Heart left ventricle (tissue), 16 donors: ENCODE results near the gene MED29. TPM values are rescaled to one million over a fixed set of nuclear protein-coding genes. Genes with fewer than 3 reads are reported as not detected.

Experiments used
- ATAC-seq, 4 donors: fragments of 200-7000 bp; cut with Tn5 transposase; one replicate each; pipeline ENCODE4 v1.9.1; 2020 to 2022; ENCODE audit warnings: moderate library complexity in 4 of 4, mild to moderate bottlenecking in 3 of 4, moderate number of reproducible peaks in 1 of 4
- DNase-seq, 5 donors: peaks; one replicate each; pipeline ENCODE4 v3.0.0-alpha.2; 2020
- H3K27ac ChIP-seq, 12 donors: fragments of 200-600 bp; sonication (generic) in 4 of 12; one replicate each; pipeline versions ENCODE4 v1.5.0 to v1.8.0; 2016 to 2022; ENCODE audit warnings: mild to moderate bottlenecking in 2 of 12
- H3K27me3 ChIP-seq, 9 donors: fragments of 200-600 bp; sonication (generic) in 2 of 9; one replicate each; pipeline versions ENCODE4 v1.5.1 to v1.8.0; 2016 to 2022; ENCODE audit warnings: mild to moderate bottlenecking in 3 of 9
- H3K36me3 ChIP-seq, 9 donors: fragments of 200-600 bp; sonication (generic) in 2 of 9; one replicate each; pipeline versions ENCODE4 v1.5.0 to v1.8.0; 2018 to 2022; ENCODE audit warnings: mild to moderate bottlenecking in 2 of 9
- H3K4me1 ChIP-seq, 12 donors: fragments of 200-600 bp; sonication (generic) in 4 of 12; one replicate each; pipeline versions ENCODE4 v1.5.0 to v1.8.0; 2016 to 2022; ENCODE audit warnings: mild to moderate bottlenecking in 3 of 12
- H3K4me3 ChIP-seq, 12 donors: fragments of 200-600 bp; sonication (generic) in 4 of 12; one replicate each; pipeline versions ENCODE4 v1.5.0 to v1.8.0; 2017 to 2022; ENCODE audit warnings: mild to moderate bottlenecking in 9 of 12, moderate library complexity in 4 of 12
- H3K9me3 ChIP-seq, 12 donors: fragments of 200-600 bp; sonication (generic) in 4 of 12; one replicate each; pipeline versions ENCODE4 v1.5.0 to v1.8.0; 2016 to 2022; ENCODE audit warnings: mild to moderate bottlenecking in 1 of 12
- POLR2A ChIP-seq, 2 donors: fragments of 450-650 bp; IDR thresholded peaks; one replicate each; pipeline ENCODE4 v1.6.1; 2017; ENCODE audit warnings: antibody characterized with exemption in 2 of 2, mild to moderate bottlenecking in 2 of 2, moderate library complexity in 2 of 2
- WGBS, 4 donors: extraction: QIAGEN DNeasy Blood & Tissue Kit in 2 of 4; methylation state at CpG; one replicate each; pipeline versions ENCODE4 v1.1.5 to v1.1.7; 2013 to 2018; 5-methylcytosine and 5-hydroxymethylcytosine counted together
- intact Hi-C, 10 donors: fragments of 100-400 bp; cut with DNase I; formaldehyde crosslinking; loops; one replicate each; pipeline versions ENCODE4 v1.11.1 to v1.14.2; 2022
- polyA plus RNA-seq, 2 donors: library from polyadenylated mRNA; stranded (reverse); fragments of 200-250 nt; gene quantifications; one replicate each; pipeline ENCODE4 v1.2.3, GENCODE V29; 2013
- total RNA-seq, 9 donors: library from RNA; depleted of rRNA in 2 of 9; stranded (reverse); fragments of >200 nt in 2 of 9; fragmentation: NEBNext Ultra II Directional in 3 of 9; extraction: Animal tissue kit (Norgen Biotek cat#: 25700) in 3 of 9; gene quantifications; one replicate each; pipeline versions ENCODE4 v1.1.0 to v1.2.4, GENCODE V29; 2016 to 2023
- TF ChIP-seq, protein P1 (sequence below), 12 donors: fragments of 200-600 bp; sonication (generic) in 4 of 12; IDR thresholded peaks; one replicate each; pipeline versions ENCODE4 v1.5.0 to v1.8.0; 2018 to 2022; ENCODE audit warnings: antibody characterized with exemption in 12 of 12, mild to moderate bottlenecking in 5 of 12
- donor health status: ischemic (EF 13 %, LVEDD 7.1; RV severe dilation, severe dysfunction).
- donor health status: healthy with polysubstance abuse.
- donor health status: DM: no; HTN: yes; CAD: no.
- donor health status: DM: no; HTN: no; CAD: no.
- donor health status: ischemic (EF 25% LVEDD 6.9; RV normal size, moderate dysfunction).
- donor health status: ischemic (EF 25% LVEDD 5.7; RV mildly dilated, moderate dysfunction).
- donor health status: healthy.
- donor health status: DM: yes; HTN: yes; CAD: no.
- donor health status: ischemic (EF 35%, LVEDD 5.7; RV mildly dilated, moderate dysfunction).
- donor health status: nonischemic (EF 11% LVEDD 7.7; RV severe dilation, severe dysfunction).
- donor health status: DM: yes; HTN: yes; CAD: no.
- donor health status: PGD.
- donor health status: ischemic (EF 29% LVEDD 5.4; RV normal size, mild dysfunction).
- donor health status: nonischemic (EF 23%, LVEDD 6.1; RV moderate dilation, normal function).

Gene MED29
- total and polyA plus RNA-seq, 11 donors: 26.3 to 53.0 (median 34.1) TPM

DNA sequence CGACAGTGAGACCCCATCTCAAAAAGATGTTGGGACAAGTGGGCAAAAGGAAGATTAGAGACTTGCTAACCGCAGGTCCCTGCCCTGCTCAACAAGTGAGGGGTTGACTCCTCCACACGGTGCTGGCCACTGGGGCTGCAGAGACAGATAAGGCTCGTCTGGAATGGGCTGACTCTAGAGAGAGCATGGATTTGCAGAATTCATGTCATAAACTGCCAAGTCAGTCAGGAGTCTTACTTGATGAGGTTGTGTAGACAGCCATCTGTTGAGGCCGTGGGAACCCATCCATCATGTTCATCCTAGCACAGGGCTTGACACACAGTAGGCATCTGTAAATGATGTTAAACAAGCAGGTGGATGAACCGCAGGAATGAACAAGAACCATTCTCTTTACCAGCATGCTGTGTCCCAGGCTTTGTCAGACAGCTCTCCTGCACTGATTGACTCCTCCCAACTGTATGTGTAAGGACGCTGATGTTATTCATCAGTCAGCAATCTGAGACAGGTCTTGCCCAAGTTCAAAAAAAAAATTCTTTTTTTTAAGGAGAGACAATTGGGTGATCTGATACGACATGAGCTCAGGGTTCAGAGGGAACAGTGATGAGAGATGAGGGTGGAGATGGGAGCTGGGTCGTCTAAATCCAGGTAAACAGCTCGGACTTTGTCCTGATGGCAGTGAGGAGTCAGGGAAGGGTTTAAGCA, 9.1 kb upstream of the MED29 start:
- no peak for DNase-seq
- WGBS, 4 donors: 82 to 85% (median 84%) methylated on average over 10 of the region's 10 CpGs
- intact Hi-C loops: loop anchor here in 1 of 10 donors (5.0 kb wide), 1 partner anchor 35 kb away; no protein-coding TSS in a partner anchor

DNA sequence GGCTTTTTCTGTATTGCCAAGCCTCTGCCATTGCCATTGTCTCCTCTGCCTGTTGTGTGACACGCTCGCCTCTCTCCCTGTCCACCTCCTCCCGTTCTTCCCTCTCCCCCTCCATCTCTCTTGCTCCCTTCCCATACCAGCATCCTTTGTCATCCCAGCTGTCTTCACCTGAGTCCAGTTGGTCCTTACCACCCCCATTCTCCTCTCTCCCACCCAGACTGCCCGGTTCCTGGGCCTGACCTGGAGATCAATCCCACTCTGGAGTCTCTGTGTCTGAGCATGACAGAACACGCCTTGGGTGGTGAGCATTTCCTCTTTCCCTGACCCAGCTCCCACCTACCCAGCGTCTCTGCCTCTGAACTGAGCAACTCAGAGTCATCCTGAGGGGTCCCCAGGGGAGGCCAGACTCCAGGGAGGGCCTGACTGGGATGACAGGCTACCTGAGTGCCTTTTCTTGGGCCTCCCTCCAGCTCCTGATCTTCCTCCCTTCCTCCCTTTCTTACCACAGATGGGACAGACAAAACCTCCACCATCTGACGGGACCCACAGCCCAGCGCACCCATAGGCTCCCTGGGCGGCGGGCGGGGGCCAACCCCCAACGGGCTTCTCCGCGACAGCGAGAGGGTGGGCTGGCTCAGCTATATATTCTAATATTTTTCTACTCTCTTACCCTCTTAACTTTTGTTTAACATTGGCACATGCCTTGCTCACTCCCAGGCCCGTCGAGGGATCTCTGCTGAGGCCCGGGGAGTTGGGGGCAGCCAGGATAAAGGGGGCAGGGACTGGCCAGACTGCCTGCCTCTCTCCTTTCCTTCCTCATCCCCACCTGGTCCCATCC, 8.0 kb upstream of the MED29 start:
- intact Hi-C loops: loop anchor here in 1 of 10 donors (5.0 kb wide), 1 partner anchor 36 kb away; no protein-coding TSS in a partner anchor
- Histone ChIP-seq H3K27ac (no peak overlapping the region), H3K4me3 (no peak overlapping the region), H3K9me3 (no peaks in the 10 kb centered on the region), H3K27me3 (no peaks in the 10 kb centered on the region), H3K36me3 (peaks cover 3 to 100% (median 97%) of the 10 kb centered on the region in 9 donors), H3K4me1 (no peaks in the 10 kb centered on the region)
- ATAC-seq (no peak), DNase-seq (no peak)
- 89 to 92% (median 90%) methylated on average over 17 to 18 of the region's 18 CpGs for WGBS, 4 donors
- TF ChIP-seq, protein P1, sequence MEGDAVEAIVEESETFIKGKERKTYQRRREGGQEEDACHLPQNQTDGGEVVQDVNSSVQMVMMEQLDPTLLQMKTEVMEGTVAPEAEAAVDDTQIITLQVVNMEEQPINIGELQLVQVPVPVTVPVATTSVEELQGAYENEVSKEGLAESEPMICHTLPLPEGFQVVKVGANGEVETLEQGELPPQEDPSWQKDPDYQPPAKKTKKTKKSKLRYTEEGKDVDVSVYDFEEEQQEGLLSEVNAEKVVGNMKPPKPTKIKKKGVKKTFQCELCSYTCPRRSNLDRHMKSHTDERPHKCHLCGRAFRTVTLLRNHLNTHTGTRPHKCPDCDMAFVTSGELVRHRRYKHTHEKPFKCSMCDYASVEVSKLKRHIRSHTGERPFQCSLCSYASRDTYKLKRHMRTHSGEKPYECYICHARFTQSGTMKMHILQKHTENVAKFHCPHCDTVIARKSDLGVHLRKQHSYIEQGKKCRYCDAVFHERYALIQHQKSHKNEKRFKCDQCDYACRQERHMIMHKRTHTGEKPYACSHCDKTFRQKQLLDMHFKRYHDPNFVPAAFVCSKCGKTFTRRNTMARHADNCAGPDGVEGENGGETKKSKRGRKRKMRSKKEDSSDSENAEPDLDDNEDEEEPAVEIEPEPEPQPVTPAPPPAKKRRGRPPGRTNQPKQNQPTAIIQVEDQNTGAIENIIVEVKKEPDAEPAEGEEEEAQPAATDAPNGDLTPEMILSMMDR (IDR thresholded peaks at IDR 0.05): no peak

More for the DNA sequence above, 9.1 kb upstream of the MED29 start:
- no peaks in the 10 kb centered on the region for H3K27me3 ChIP-seq
- peaks cover 0 to 100% (median 97%) of the 10 kb centered on the region in 9 donors for H3K36me3 ChIP-seq
- no peak overlapping the region for H3K4me3 ChIP-seq
- H3K27ac ChIP-seq: no peak overlapping the region
- H3K4me1 ChIP-seq: no peaks in the 10 kb centered on the region
- no peaks in the 10 kb centered on the region for H3K9me3 ChIP-seq
- ATAC-seq: no peak
- TF ChIP-seq, protein P1 (IDR thresholded peaks at IDR 0.05): no peak
- TF ChIP-seq POLR2A (IDR thresholded peaks at IDR 0.05): no peak

DNA sequence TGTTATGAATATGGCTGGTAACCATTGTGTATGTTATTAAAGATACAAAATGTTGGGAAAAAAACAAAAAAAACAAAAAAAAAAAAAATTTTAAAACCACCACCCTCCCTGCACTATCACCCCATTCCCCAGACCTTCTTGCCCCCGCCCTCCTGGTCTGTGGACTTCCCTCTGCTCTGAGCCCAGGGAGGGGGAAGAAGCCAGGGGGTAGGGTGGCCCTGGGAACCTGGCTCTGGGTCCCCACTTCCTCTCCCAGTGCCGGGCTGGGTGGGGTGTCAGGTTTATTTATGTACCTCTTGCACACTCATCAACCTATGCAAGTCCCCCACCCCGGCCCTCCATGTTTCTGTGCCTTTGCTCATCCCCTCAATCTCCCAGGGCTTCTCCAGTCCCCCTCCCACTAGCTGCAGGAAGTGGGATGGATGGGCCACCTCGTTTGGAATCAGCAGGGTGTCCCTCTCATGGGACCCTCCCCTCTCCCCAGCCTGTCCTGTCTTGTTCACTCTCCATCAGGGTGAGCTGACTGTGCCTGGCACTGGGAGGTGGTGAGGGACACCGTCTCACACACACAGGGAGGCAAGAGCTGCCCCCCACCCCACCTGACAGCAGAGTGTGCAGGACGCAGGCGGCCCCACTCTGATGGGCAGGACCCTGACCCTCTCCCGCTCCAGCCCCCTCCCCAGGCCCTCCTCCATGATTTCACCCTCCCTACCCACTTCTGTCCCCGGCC, 6.2 kb upstream of the MED29 start:
- TF ChIP-seq, protein P1 (IDR thresholded peaks at IDR 0.05): no peak
- no peak for TF ChIP-seq POLR2A (IDR thresholded peaks at IDR 0.05)
- intact Hi-C loops: loop anchor here in 1 of 10 donors (5.0 kb wide), 1 partner anchor 38 kb away; no protein-coding TSS in a partner anchor
- Histone ChIP-seq H3K4me1 (peaks cover under 1 to 8% (median 5%) of the 10 kb centered on the region in 12 donors), H3K27me3 (no peaks in the 10 kb centered on the region), H3K4me3 (no peak overlapping the region), H3K27ac (no peak overlapping the region), H3K36me3 (peaks cover 3 to 98% (median 94%) of the 10 kb centered on the region in 9 donors), H3K9me3 (no peaks in the 10 kb centered on the region)
- 69 to 74% (median 71%) methylated on average over 7 to 9 of the region's 9 CpGs for WGBS, 4 donors
- DNase-seq (no peak), ATAC-seq (peak in 1 of 4 donors; percentile 15)
